ENCODE data around the gene EEF2K. TPM values are rescaled to one million over a fixed set of nuclear protein-coding genes. Genes with fewer than 3 reads are reported as not detected.

The EEF2K gene
- 13.7 and 25.2 TPM in 2 replicates for total RNA-seq

GRCh38 chr16:22206013-22206841 lies at the start of gene EEF2K:
TSS of gene EEF2K (plus strand) at chr16:22206278. CDS start at chr16:22225730, 19,452 bp downstream.

GRCh38 chr16:22161999-22162655 lies 44.0 kb upstream of the EEF2K start, which contains the start of gene SDR42E2:
TSS of gene SDR42E2 (plus strand) at chr16:22162506. CDS start at chr16:22165583, 3,077 bp downstream.

GRCh38 chr16:22297114-22297870 lies 91.2 kb downstream of the EEF2K start, which contains the start of gene POLR3E:
TSS of gene POLR3E (plus strand) at chr16:22297409. CDS start at chr16:22302969, 5,560 bp downstream.

Other genes starting within 250 kb of the EEF2K start
- gene PDZD9, start 205.2 kb upstream of the EEF2K start, total RNA-seq, result not detected in 2 replicates
- gene MOSMO, start 198.2 kb upstream of the EEF2K start, total RNA-seq, result 6.5 and 13.6 TPM in 2 replicates
- not detected in 2 replicates for gene VWA3A, start 113.7 kb upstream of the EEF2K start, total RNA-seq
- gene SDR42E2, start 43.8 kb upstream of the EEF2K start, total RNA-seq, result not detected in 2 replicates
- 63.1 and 64.6 TPM in 2 replicates for gene POLR3E, start 91.1 kb downstream of the EEF2K start, total RNA-seq
- 11.9 and 19.5 TPM in 2 replicates for gene CDR2, start 168.3 kb downstream of the EEF2K start, total RNA-seq